GM19463 (cell line): ENCODE results near the gene PRKAR2A.
"Not testable (repeated sequence)": the region's sequence is repeated elsewhere in the genome, so short reads cannot be mapped to it uniquely, and the experiment has no call there.

Experiments used
- ATAC-seq: cut with Tn5 transposase; IDR thresholded peaks from one replicate; pipeline ENCODE4 v1.9.1; 2021; ENCODE audit warnings: mild to moderate bottlenecking, moderate library complexity; ENCODE audit not compliant: unreplicated experiment

PRKAR2A gene

DNA sequence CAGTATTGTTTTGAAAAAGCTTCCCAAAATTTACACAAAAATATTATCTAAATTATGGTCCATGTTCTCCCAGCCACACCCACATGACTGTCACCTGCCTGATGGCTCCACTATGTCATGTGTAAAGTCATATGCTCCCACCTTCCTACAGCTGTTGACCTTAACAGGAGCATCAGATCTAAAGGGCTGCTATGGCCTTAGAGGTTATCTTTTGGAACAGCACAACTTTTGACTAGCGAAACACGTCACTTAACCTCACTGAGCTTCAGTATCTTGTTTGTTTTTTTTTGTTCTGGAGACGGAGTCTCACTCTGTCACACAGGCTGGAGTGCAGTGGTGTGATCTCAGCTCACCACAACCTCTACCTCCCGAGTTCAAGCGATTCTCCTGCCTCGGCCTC, 64.4 kb downstream of the PRKAR2A start:
- ATAC-seq = no peak

DNA sequence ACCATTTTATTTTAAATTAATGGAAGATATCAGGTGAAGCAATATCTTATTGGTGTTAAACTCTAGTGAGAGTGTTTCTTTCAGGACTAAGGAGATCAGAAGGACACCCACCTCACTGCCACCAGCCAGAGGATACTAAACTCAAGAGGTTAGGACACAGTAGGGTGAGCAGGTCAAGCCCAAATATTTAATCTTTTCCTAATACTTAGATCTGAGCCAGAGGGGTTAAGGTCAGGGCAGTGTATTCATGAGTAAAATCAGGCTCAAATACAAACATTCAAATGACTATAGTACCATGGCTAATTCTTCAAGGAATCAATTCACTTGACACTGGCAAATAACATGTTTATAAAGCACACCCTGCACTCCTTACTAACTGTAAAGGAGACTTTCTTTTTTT, 65.6 kb downstream of the PRKAR2A start:
- no peak for ATAC-seq

DNA sequence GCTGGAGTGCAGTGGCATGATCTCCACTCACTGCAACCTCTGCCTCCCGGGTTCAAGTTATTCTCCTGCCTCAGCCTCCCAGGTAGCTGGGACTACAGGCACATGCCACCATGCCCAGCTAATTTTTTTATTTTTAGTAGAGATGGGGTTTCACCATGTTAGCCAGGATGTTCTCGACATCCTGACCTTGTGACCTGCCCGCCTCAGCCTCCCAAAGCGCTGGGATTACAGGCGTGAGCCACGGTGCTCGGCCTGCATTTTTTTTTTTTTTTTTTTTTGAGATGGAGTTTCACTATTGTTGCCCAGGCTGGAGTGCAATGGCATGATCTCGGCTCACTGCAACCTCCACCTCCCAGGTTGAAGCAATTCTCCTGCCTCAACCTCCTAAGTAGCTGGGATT, 69.1 kb downstream of the PRKAR2A start:
- not testable (repeated sequence) for ATAC-seq

DNA sequence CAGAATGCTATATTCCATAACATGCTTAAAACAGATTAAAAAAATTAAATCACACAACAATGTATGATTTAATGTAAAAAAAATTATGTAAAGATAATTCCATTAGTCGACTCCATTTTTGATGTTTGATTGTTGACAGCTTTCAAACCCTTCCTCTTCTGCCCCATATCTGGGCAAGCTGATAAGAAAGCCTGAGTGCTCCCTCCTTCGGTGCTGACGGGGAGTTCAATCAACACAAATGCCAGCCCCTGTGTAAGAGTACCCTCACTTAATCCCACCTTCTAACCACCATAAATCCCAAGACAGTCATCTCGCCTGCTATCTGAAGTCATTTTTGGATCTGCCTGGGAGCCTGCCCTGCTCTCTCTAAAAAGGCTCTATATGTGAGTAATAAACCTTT, 70.8 kb downstream of the PRKAR2A start:
- ATAC-seq = no peak

DNA sequence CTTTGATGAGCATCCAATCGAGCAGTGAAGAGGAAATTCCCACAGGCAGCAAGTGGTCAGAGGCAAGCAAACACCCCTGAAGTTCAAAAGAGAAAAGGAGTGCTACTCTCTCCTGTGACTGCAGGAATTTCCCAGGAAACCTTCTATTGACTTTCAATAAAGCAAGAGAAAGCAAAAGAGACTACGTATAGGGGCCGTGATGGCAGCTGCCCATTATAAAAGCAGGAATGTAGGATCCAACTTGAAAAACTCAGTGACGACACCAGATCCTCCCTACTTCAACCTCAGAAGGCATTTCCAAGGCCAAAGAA, 77.5 kb downstream of the PRKAR2A start:
- no peak for ATAC-seq

- no peak for ATAC-seq
Measured at GRCh38 chr3:48765376-48765775, 82.3 kb downstream of the PRKAR2A start.

DNA sequence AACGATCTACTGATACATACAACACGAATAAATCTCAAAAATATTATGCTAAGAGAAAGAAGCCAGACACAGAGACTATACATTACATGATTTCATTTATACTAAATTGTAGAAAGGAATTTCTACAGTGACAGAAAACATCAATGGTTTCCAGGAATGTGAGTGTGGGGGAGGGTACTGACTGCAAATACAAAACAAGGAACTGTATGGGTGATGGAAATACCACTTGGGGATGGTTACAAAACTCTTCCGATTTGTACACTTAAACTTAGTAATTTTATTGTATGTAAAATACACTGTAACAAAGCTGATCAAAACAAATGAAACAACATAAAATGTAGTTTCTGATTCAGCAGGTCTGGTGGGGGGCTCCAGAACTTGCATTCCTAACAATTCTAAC, 84.9 kb downstream of the PRKAR2A start:
- no peak for ATAC-seq

DNA sequence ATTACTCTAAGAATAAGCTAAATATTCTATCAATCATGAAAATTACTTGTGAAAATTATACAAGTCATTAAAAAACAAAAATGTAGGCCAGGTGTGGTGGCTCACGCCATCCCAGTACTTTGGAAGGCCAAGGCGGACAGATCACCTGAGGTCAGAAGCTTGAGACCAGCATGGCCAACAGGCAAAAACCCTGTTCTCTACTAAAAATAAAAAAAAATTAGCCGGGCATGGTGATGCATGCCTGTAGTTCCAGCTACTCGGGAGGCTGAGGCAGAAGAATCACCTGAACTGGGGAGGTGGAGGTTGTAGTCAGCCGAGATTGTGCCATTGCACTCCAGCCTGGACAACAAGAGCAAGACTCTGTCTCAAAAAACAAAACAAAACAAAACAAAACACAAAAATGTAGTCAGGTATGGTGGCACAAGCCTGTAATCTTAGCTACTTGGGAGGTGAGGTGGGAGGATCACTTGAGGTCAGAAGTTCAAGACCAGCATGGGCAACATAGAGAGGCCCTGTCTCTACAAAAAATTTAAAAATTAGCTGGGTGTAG, 87.6 kb downstream of the PRKAR2A start:
- not testable (repeated sequence) for ATAC-seq

- ATAC-seq = not testable (repeated sequence)
Measured at GRCh38 chr3:48759531-48759930, 88.1 kb downstream of the PRKAR2A start.

- no peak for ATAC-seq
Measured at GRCh38 chr3:48759071-48759470, 88.6 kb downstream of the PRKAR2A start.

DNA sequence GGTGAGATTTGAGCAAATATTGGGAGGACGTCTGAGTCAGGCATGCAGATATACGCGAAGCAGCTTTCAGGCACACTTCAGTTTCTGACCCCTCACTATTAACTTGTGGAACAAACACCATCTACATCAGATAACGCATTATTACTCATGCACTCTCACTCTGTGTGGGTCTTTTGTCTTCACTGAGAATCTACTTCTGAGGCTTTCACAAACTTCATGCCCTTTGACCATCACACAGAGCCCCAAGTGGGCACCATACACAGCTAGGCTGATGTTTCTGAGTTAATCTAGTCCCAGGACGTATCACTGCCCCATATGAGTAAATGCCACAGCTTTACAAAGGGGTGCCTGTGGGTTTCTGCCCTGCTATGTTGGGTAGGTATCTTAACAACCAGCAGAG, 91.0 kb downstream of the PRKAR2A start:
- no peak for ATAC-seq

DNA sequence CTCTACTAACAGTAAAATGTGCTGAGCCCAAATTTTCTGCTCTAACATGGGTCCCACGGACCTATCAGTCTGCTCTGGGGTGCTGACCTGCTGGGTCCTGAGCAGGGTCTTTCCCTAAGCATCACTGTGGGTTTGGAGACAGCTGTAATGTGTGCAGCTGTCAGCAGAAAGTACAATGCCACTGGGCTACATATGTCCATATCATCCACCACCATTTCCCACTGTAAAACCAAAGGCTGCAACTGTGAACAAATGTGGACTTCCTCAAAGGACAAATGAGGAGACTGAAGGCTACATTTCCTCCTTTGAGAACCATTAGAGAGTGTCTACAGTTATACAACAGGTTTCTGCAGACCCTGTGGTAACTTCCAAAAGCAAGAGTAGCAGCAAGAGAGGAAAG, 96.8 kb downstream of the PRKAR2A start:
- ATAC-seq = no peak

DNA sequence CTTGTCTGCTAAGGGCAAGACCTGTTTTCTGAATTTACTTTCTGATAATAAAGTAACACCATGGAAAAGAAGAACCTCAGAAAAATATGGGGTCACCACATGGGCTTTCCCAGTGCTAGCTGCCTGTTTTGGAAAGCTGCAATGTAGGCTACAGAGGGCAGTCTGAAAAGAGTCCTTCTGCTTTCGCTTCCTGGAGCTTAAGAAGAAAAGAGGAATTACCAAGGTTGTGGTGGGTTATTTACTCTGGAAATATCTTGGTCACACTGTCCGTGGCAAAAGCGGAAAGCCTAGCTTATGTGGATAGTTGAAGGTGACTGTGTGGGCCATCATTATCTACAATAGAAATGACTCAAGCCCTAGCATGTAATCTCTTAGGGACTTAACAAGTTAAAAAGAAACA, 98.9 kb downstream of the PRKAR2A start:
- no peak for ATAC-seq

GRCh38 chr3:48747706-48748105, 100.0 kb downstream of the PRKAR2A start:
- no peak for ATAC-seq

DNA sequence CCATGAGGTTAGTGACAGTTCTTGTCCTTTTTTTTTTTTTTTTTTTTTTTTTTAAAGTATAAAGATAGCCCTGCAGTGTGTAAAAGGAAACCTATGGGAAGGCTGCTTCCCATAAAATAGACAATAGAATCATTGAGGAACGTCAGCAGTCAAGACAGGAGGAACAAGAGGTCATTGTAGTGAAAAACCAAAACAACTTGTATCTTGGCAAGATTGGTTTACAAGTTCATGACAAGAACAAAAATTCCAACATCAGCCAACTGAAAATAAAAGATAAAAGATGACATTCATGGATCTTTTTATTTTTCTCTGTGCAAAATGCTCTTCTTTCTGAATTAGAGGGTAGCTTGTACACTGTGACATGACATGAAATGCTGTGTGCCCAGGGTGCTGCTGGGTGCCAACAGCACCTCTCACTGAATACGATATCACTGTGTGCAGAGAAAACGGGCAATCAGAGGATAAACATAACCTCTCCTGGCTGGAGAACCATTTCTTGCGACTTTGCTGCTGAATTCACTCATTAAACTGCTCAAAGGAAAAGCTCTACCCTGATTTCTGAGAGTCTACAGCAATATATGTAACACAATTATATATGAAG, 100.6 kb downstream of the PRKAR2A start:
- no peak for ATAC-seq

- no peak for ATAC-seq
Measured at GRCh38 chr3:48743773-48744172, 103.9 kb downstream of the PRKAR2A start.

GRCh38 chr3:48741226-48741625, 106.4 kb downstream of the PRKAR2A start:
- not testable (repeated sequence) for ATAC-seq

GRCh38 chr3:48739955-48740823, 107.5 kb downstream of the PRKAR2A start:
- ATAC-seq = peak; percentile 77

DNA sequence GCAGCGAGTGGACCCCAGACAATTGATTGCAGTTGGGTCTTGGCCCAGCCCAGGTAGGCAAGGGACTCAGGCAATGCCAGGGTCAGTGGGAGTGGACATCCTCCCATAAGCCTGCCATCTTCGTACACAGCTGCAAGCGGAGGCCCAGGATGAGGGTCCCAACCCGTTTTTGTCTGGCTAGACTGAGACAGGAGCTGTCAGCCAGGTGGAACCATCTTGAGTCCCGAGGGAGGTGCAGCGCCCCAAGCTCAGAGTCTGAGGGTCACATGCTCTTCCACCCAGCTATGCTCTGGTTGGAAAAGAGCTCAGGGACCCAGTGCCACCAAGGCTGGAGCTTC, 108.1 kb downstream of the PRKAR2A start:
- ATAC-seq = peak; percentile 17

- no peak for ATAC-seq
Measured at GRCh38 chr3:48738926-48739616, 108.6 kb downstream of the PRKAR2A start.

DNA sequence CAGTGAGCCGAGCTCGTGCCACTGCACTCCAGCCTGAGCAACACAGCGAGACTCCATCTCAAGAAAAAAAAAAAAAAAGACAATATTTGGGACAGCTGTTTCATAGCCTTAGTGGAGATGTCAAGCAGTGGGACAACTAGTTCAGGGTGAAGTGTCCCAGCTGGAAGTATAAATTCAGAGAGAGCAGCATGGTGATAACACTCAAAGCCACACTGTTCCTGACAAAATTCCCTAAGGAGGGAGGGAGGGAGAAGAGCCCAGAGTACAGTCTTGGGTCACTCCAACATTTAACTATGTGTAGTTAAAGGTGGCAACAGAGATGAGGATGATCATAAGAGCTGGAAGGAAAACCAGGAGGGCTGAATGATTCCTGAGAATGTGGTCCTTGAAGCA, 109.5 kb downstream of the PRKAR2A start:
- no peak for ATAC-seq
